Activated T-helper 2 cell treated with anti-CD3 and anti-CD28 coated beads, Interferon-gamma antibody, Interleukin-2, Interleukin-4, amounts not matched to agents 10 μg/mL and 5 μg/mL and 100 μg/mL, durations not matched to agents 14 hours and 24 hours and 36 hours (primary cell): ENCODE measurements around the gene CSPG4. TPM values are rescaled to one million over a fixed set of nuclear protein-coding genes. Genes with fewer than 3 reads are reported as not detected.
"Not testable (repeated sequence)": the region's sequence is repeated elsewhere in the genome, so short reads cannot be mapped to it uniquely, and the experiment has no call there.

Source experiments
- DNase-seq: peaks from one replicate; pipeline ENCODE4 v3.0.0; 2021; ENCODE audit warnings: low spot score
- H3K27ac Mint-ChIP-seq: one replicate; pipeline ENCODE4 v1.8.0; 2021; ENCODE audit warnings: mixed read lengths
- H3K27me3 Mint-ChIP-seq: one replicate; pipeline ENCODE4 v1.8.0; 2021; ENCODE audit warnings: low read depth, mixed read lengths
- H3K36me3 Mint-ChIP-seq: one replicate; pipeline ENCODE4 v1.8.0; 2021; ENCODE audit warnings: low read depth, mixed read lengths
- H3K4me1 Mint-ChIP-seq: one replicate; pipeline ENCODE4 v1.8.0; 2021; ENCODE audit warnings: low read depth, mixed read lengths
- H3K4me3 Mint-ChIP-seq: one replicate; pipeline ENCODE4 v1.8.0; 2021; ENCODE audit warnings: low read depth, mild to moderate bottlenecking, moderate library complexity, mixed read lengths
- H3K9me3 Mint-ChIP-seq: one replicate; pipeline ENCODE4 v1.8.0; 2021; ENCODE audit warnings: mixed read lengths
- intact Hi-C: fragments of 100-400 bp; cut with micrococcal nuclease; formaldehyde crosslinking; loops from one replicate; pipeline ENCODE4 v1.15.1; 2023
- total RNA-seq: library from RNA; stranded (reverse); gene quantifications from 2 replicates; pipeline ENCODE4 v1.2.3, GENCODE V29; 2022

CSPG4 gene
- 0.02 TPM in 1 of 2 replicates, not detected in the other for total RNA-seq

GRCh38 chr15:75712668-75713337, at the start of gene CSPG4:
Gene CSPG4, minus strand, starts transcription at chr15:75712848. Its CDS starts 93 bp downstream, at chr15:75712755.
- intact Hi-C loops: no loop called here
- DNase-seq: no peak
- no peaks in the 10 kb centered on the region for H3K9me3 Mint-ChIP-seq
- H3K27ac Mint-ChIP-seq: no peak within 1 kb of the TSS
- H3K4me3 Mint-ChIP-seq: no peak within 1 kb of the TSS
- H3K27me3 Mint-ChIP-seq: peaks cover 16% of the 10 kb centered on the region
- no peaks in the 10 kb centered on the region for H3K4me1 Mint-ChIP-seq
- H3K36me3 Mint-ChIP-seq: no peaks in the 10 kb centered on the region

GRCh38 chr15:75762357-75762718, 49.7 kb upstream of the CSPG4 start:
- H3K4me1 Mint-ChIP-seq: peaks cover 19% of the 10 kb centered on the region
- DNase-seq, H3K36me3 Mint-ChIP-seq, H3K4me3 Mint-ChIP-seq, H3K27me3 Mint-ChIP-seq, H3K27ac Mint-ChIP-seq, intact Hi-C loops, H3K9me3 Mint-ChIP-seq: not testable (repeated sequence)

GRCh38 chr15:75761446-75762356, 49.1 kb upstream of the CSPG4 start:
- Mint-ChIP-seq H3K27me3 (no peaks in the 10 kb centered on the region), H3K27ac (no peak overlapping the region), H3K4me1 (peaks cover 19% of the 10 kb centered on the region), H3K36me3 (no peaks in the 10 kb centered on the region), H3K9me3 (no peaks in the 10 kb centered on the region), H3K4me3 (no peak overlapping the region)
- DNase-seq: no peak
- intact Hi-C loops: no loop called here

- no peaks in the 10 kb centered on the region for H3K36me3 Mint-ChIP-seq
- no peaks in the 10 kb centered on the region for H3K27me3 Mint-ChIP-seq
- no peaks in the 10 kb centered on the region for H3K9me3 Mint-ChIP-seq
- no peak overlapping the region for H3K4me3 Mint-ChIP-seq
- H3K4me1 Mint-ChIP-seq: peaks cover 19% of the 10 kb centered on the region
- H3K27ac Mint-ChIP-seq: no peak overlapping the region
- intact Hi-C loops: no loop called here
- DNase-seq: no peak
Observed at GRCh38 chr15:75760704-75761435, 48.2 kb upstream of the CSPG4 start.

- H3K27ac Mint-ChIP-seq, H3K27me3 Mint-ChIP-seq, H3K4me3 Mint-ChIP-seq, H3K36me3 Mint-ChIP-seq, H3K9me3 Mint-ChIP-seq, DNase-seq, intact Hi-C loops: not testable (repeated sequence)
- H3K4me1 Mint-ChIP-seq: peaks cover 19% of the 10 kb centered on the region
Observed at GRCh38 chr15:75760131-75760520, 47.5 kb upstream of the CSPG4 start.

GRCh38 chr15:75759416-75760130, 46.9 kb upstream of the CSPG4 start:
- H3K4me3 Mint-ChIP-seq: peak overlapping the region; percentile 93
- H3K27ac Mint-ChIP-seq: peak overlapping the region; percentile 94
- no peaks in the 10 kb centered on the region for H3K36me3 Mint-ChIP-seq
- H3K27me3 Mint-ChIP-seq: peaks cover 2% of the 10 kb centered on the region
- intact Hi-C loops: no loop called here
- peaks cover 19% of the 10 kb centered on the region for H3K4me1 Mint-ChIP-seq
- no peaks in the 10 kb centered on the region for H3K9me3 Mint-ChIP-seq
- DNase-seq: no peak

GRCh38 chr15:75758071-75758872, 45.6 kb upstream of the CSPG4 start:
- intact Hi-C loops: no loop called here
- peak overlapping the region; percentile 93 for H3K4me3 Mint-ChIP-seq
- peaks cover 19% of the 10 kb centered on the region for H3K4me1 Mint-ChIP-seq
- H3K27me3 Mint-ChIP-seq: peaks cover 2% of the 10 kb centered on the region
- no peaks in the 10 kb centered on the region for H3K36me3 Mint-ChIP-seq
- peak; percentile 67 for DNase-seq
- no peaks in the 10 kb centered on the region for H3K9me3 Mint-ChIP-seq
- H3K27ac Mint-ChIP-seq: peak overlapping the region; percentile 94

GRCh38 chr15:75754871-75755270, 42.2 kb upstream of the CSPG4 start:
- H3K9me3 Mint-ChIP-seq, DNase-seq, H3K36me3 Mint-ChIP-seq, intact Hi-C loops, H3K4me3 Mint-ChIP-seq, H3K27ac Mint-ChIP-seq: not testable (repeated sequence)
- H3K27me3 Mint-ChIP-seq: peaks cover 11% of the 10 kb centered on the region
- peaks cover 19% of the 10 kb centered on the region for H3K4me1 Mint-ChIP-seq

GRCh38 chr15:75753145-75753544, 40.5 kb upstream of the CSPG4 start:
- Mint-ChIP-seq H3K27me3 (peaks cover 11% of the 10 kb centered on the region), H3K36me3 (no peaks in the 10 kb centered on the region), H3K27ac (no peak overlapping the region), H3K4me1 (peaks cover 17% of the 10 kb centered on the region), H3K4me3 (no peak overlapping the region), H3K9me3 (no peaks in the 10 kb centered on the region)
- DNase-seq: no peak
- intact Hi-C loops: no loop called here

GRCh38 chr15:75751891-75752290, 39.2 kb upstream of the CSPG4 start:
- H3K36me3 Mint-ChIP-seq: no peaks in the 10 kb centered on the region
- DNase-seq: no peak
- H3K4me1 Mint-ChIP-seq: peaks cover 11% of the 10 kb centered on the region
- H3K27ac Mint-ChIP-seq: no peak overlapping the region
- intact Hi-C loops: no loop called here
- peaks cover 15% of the 10 kb centered on the region for H3K27me3 Mint-ChIP-seq
- H3K4me3 Mint-ChIP-seq: no peak overlapping the region
- H3K9me3 Mint-ChIP-seq: no peaks in the 10 kb centered on the region

GRCh38 chr15:75751116-75751875, 38.6 kb upstream of the CSPG4 start:
- H3K4me3 Mint-ChIP-seq: no peak overlapping the region
- no peaks in the 10 kb centered on the region for H3K36me3 Mint-ChIP-seq
- DNase-seq: no peak
- intact Hi-C loops: no loop called here
- peaks cover 19% of the 10 kb centered on the region for H3K27me3 Mint-ChIP-seq
- H3K4me1 Mint-ChIP-seq: peaks cover 11% of the 10 kb centered on the region
- no peaks in the 10 kb centered on the region for H3K9me3 Mint-ChIP-seq
- no peak overlapping the region for H3K27ac Mint-ChIP-seq
